HG02943 (cell line): Measurements from ENCODE around the gene NUTM2D.
"Not testable (repeated sequence)": the region's sequence is repeated elsewhere in the genome, so short reads cannot be mapped to it uniquely, and the experiment has no call there.

Experiments used
- ATAC-seq: cut with Tn5 transposase; IDR thresholded peaks from one replicate; pipeline ENCODE4 v1.9.1; 2021; ENCODE audit warnings: mild to moderate bottlenecking, low read depth, moderate library complexity; ENCODE audit not compliant: unreplicated experiment

Gene NUTM2D

GRCh38 chr10:87357444-87357843 is at the start of gene NUTM2D:
Gene NUTM2D (plus strand): TSS chr10:87357744. CDS start chr10:87358266, 522 bp downstream.
- not testable (repeated sequence) for ATAC-seq

DNA sequence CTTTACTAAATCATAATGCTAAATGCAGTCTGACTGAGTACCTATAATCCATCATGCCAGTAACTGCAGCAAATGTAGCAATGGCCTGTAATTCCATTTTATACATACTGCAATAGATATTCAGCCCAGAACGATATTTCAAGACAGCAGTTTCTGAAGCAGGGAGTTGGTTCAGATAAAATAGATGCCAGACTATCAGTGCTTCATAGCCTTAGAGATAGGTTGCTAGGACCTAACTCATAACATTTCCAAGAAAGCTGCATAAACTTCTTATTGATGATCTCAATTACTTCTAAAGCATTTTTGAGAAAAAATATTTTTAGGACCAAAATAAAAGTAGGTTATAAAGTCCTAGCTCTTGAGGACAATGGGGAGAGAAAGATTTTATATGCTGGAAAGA is 48.8 kb upstream of the NUTM2D start:
- not testable (repeated sequence) for ATAC-seq

GRCh38 chr10:87309657-87310056 is 47.9 kb upstream of the NUTM2D start:
- not testable (repeated sequence) for ATAC-seq

GRCh38 chr10:87311521-87311920 is 46.0 kb upstream of the NUTM2D start:
- ATAC-seq: not testable (repeated sequence)

- not testable (repeated sequence) for ATAC-seq
Measured at GRCh38 chr10:87313649-87314359, 43.7 kb upstream of the NUTM2D start.

GRCh38 chr10:87314360-87314973 is 43.1 kb upstream of the NUTM2D start:
- not testable (repeated sequence) for ATAC-seq

GRCh38 chr10:87321505-87321904 is 36.0 kb upstream of the NUTM2D start:
- ATAC-seq: not testable (repeated sequence)

- ATAC-seq: not testable (repeated sequence)
Measured at GRCh38 chr10:87324559-87324958, 33.0 kb upstream of the NUTM2D start.

DNA sequence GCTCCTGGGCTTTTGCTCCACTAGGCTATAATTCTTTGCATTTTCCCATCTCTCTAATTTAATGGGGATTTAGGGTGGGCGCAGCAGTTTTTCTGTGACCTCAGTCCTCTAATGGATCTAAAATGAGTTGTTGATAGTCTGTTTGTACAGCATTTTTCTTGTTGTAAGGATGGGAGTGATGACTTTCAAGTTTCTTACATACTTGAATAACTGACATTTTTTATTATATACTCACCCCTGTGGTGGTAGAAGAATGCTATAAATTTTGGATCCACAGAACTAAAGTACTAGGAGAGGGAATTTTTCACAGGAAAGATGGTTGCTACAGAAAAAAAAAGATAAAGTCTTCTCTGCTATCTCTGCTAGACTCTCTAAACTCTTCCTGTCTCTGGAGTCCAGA is 29.6 kb upstream of the NUTM2D start:
- ATAC-seq: not testable (repeated sequence)

GRCh38 chr10:87329131-87329530 is 28.4 kb upstream of the NUTM2D start:
- ATAC-seq: not testable (repeated sequence)

DNA sequence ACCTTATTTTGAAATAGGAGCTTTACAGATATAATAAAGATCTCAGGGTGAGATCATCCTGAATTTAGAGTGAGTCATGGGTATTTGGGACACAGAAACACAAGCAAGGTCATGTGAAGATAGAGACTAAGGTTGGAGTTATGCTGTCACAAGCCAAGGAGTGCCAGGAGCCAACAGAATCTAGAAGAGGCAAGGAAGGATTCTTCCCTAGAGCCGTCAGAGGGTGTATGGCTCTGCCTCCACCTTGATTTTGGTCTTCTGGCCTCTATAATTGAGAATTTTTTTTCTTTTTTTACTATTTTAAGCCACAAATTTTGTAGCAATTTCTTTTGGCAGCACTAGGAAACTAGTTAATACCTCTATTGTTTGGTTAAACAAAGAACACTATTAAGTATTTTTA is 24.9 kb upstream of the NUTM2D start:
- not testable (repeated sequence) for ATAC-seq

- ATAC-seq: not testable (repeated sequence)
Measured at GRCh38 chr10:87340411-87340810, 17.1 kb upstream of the NUTM2D start.

GRCh38 chr10:87341546-87342142 is 15.9 kb upstream of the NUTM2D start:
- peak; percentile 26 for ATAC-seq

- ATAC-seq: peak; percentile 89
Measured at GRCh38 chr10:87342249-87342710, 15.3 kb upstream of the NUTM2D start.

DNA sequence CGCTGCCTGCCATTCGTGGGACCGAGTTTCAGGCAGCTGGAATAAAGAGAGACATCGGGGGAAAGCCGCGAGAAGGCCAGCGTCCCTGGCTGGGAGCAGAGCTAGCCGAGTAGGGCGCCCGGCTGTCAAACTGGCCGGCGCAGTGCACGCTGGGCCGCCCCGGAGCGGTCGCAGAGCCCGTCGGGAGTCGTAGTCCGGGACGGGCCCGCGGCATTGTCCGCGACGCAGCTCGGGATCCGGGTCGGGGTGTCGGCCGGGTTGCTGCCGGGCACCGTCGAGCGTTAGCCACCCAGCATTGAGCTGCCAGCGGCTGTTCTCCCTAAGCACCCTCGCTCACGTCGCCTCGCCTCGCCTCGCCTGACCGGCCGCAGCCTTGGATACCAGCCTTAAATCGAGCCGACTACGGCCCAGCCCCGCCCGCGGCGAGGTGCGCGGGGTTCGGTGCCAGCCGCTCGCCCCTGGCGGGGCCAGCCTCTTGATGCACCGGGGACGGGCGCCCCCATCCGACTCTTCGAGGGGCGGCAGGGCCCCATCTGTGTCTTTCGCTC is 14.8 kb upstream of the NUTM2D start:
- peak; percentile 71 for ATAC-seq

- not testable (repeated sequence) for ATAC-seq
Measured at GRCh38 chr10:87345743-87346142, 11.8 kb upstream of the NUTM2D start.

GRCh38 chr10:87350161-87350560 is 7.4 kb upstream of the NUTM2D start:
- not testable (repeated sequence) for ATAC-seq

- ATAC-seq: not testable (repeated sequence)
Measured at GRCh38 chr10:87352825-87353224, 4.7 kb upstream of the NUTM2D start.

GRCh38 chr10:87355110-87355509 is 2.4 kb upstream of the NUTM2D start:
- ATAC-seq: not testable (repeated sequence)

DNA sequence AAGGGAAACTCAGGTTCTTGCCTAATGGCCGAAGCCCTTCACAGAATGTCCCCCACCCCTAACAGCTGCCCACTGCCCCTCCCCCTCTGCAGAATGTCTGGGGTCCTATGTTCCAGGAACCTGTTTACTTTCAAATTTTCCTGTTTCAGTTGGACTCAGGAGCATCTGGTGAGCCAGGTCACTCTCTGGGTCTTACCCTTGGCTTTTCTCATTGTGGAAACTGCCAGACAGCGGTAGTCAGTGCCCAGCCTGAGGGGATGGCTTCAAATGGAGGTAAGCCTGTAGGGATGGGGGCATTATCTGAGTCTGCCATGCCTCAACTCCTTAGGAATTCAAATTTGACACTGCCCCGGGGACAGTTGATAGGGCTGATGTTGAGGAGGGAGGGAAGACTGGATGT is 615 bp downstream of the NUTM2D start:
- ATAC-seq: not testable (repeated sequence)

DNA sequence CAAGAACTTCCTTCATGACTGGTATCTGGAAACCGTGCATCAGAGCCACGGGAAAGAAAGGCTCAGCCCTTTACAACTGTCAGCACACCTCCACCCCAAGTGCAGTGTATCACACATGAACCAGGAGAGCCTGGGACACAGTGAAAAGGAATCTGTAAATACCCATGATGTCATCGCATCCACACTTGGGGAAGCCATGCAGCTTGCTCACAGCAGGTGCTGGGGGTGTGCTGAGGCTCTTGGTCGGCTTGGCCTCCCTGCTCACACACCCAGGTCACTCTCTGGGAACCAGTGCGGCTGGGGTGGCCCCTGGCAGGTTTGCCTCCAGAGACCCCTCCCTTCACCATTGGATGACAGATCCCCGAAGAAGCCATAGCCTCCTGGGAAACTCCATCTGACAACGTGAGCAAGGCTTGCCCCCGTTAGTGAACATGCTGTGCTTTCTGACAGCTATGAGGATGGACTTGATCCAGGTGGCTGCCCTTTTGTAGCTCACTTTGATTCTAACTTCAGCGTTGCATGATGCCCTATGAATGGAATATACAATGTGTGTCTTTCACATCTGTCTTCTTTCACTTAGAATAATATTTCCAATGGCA is 12.1 kb downstream of the NUTM2D start:
- not testable (repeated sequence) for ATAC-seq
